GM12874 (cell line): ENCODE data around the gene PTCH1.

Experiments
- TF ChIP-seq, protein P1 (sequence below): IDR thresholded peaks from 2 replicates; pipeline ENCODE4 v1.5.1; 2011; ENCODE audit warnings: low read depth, mild to moderate bottlenecking, control low read depth, low read length, moderate library complexity; ENCODE audit not compliant: insufficient read depth

PTCH1 gene

DNA sequence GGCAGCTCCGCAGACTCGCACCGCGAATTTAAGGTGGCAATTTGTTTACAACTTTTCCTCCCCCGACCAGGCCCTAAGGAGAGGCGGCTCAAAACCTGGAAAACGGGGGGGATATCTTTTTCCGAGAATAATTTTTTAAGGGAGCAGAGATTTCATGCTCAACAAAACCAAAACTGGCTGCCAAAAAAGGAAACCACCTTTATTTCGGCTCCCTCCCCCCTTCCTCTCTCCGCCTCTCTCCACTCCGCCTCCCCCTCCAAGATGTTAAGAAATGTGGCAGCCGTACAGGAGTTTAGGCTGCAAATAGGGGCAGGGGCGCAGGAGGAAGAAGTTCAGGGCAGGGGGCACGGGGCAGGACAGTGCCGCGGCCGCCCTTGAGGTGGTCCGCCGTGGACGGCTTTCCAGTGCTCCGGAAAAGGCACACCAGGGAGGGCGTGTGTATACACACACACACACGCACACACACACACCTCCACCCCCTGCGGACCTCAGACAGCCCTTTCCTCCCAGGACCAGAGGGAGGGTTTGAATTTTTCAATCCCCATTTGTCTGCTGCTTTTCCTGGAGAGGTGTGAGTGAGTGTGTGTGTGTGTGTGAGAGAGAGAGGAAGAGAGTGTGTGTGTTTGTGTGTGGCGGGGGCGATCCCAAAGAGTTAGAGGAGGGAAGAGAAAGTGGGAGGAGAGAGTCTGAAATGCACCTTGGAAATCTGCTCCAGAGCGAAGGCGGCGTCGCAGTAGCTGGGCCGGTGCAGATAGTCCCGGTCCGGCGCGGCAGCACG, 9.1 kb downstream of the PTCH1 start:
- TF ChIP-seq, protein P1, sequence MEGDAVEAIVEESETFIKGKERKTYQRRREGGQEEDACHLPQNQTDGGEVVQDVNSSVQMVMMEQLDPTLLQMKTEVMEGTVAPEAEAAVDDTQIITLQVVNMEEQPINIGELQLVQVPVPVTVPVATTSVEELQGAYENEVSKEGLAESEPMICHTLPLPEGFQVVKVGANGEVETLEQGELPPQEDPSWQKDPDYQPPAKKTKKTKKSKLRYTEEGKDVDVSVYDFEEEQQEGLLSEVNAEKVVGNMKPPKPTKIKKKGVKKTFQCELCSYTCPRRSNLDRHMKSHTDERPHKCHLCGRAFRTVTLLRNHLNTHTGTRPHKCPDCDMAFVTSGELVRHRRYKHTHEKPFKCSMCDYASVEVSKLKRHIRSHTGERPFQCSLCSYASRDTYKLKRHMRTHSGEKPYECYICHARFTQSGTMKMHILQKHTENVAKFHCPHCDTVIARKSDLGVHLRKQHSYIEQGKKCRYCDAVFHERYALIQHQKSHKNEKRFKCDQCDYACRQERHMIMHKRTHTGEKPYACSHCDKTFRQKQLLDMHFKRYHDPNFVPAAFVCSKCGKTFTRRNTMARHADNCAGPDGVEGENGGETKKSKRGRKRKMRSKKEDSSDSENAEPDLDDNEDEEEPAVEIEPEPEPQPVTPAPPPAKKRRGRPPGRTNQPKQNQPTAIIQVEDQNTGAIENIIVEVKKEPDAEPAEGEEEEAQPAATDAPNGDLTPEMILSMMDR = no peak

DNA sequence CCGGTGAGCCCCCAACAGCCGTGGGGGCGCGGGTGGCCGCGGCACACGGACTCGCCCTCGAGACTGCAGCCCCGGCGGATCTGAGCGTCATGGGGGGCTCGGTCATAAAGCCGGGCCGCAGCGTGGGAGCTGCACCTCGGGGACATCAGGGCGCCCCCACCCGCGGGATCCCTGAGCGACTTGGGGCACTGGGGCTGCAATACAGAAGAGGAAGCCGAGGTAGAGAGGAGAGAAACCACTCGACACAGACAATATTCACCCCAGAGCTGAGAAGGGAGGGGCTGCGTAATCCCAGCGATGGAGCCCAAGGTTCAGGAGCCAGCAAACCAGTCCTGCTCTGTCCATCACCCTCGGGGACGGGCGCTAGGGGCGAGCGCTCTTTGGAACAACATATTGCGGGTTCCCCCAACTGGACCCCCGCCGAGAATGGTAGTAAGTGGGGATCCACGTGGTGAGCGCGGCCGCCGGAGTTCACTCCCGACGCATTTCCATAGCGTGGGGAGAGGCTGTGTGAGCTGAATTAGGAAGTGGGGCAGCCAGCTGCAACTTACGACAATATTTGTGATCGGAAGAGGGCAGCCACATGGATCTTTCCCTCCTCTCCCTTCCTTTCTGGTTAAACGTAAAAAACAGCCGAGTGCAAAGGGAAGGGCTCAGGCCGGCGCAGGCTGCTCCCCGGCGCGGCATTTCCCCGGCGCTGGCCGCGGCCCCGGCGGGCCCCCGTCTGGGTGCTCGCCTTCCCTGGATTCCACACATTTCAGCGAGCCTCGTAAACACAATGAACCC, 9.9 kb downstream of the PTCH1 start:
- TF ChIP-seq, protein P1 = no peak

DNA sequence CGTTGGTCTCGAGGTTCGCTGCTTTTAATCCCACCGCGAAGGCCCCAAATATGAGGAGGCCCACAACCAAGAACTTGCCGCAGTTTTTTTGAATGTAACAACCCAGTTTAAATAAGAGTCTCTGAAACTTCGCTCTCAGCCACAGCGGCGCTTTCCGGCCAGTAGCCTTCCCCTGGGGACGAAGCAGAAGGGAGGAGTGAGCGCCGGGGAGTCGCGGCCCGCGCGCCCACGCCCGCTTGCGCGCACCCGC, 10.4 kb downstream of the PTCH1 start:
- TF ChIP-seq, protein P1 = no peak

DNA sequence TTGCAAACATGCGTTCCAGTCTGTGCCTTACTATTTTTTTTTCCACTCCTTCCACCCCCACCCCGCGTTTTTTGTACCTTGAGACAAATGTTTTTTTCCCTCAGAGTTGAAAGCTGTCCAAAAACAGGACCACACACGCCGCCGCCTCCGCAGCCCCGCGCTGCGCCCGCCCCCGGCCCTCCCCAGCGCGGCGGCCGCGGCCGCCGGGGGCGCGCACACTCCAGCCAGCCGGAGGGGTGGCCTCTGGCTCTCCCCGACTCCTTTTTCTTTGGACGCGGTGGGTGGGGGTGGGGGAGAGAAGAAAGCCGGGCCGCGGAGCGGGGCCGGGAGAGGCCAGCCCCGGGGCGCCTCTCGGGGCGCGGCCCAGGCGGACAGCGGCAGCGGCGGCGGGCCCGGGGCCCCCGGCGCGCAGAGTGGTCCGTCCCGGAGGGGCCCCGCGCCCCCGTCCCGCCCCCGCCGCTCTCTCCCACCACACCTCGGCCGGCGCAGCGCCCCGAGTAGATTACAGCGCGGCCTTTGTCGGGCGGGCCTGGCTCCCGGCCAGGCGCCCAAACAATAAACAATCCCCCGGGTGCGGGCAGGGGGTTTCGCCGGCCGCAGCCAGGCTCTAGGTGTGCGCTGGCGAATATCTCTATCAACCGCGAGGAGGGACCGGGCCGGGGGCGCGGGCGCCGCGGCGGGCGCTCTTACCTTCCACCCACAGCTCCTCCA, 10.9 kb downstream of the PTCH1 start:
- TF ChIP-seq, protein P1 = no peak

DNA sequence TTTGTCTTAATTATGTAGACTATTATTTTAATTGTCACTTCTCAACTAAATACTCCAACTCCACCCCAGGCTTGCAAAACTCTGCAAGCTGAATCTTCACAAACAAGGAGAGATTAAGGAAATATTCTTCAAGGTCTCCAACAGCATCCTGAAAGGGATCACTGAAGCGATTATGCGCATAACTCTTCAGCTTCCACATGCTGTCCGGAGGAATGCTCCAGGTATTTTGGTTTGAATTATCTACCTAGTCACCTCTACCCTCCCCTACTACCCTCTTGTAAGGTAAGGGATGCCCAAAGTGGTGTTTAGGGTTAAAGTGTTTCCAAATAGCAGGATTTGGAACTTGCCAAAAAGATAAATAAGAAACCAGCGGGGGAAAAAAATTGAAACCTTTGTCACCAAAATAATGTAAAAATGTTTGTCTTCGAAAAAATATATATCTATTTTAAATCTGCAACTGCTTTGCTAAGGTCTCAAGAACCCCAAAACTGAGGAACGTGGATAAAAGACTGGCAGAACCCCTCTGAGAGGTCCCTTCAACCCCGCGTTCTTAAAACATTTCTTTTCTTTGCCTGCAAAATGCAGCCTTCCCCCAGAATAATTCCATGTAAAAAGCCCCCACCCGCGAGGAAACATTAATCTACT, 11.6 kb downstream of the PTCH1 start:
- TF ChIP-seq, protein P1 = no peak

DNA sequence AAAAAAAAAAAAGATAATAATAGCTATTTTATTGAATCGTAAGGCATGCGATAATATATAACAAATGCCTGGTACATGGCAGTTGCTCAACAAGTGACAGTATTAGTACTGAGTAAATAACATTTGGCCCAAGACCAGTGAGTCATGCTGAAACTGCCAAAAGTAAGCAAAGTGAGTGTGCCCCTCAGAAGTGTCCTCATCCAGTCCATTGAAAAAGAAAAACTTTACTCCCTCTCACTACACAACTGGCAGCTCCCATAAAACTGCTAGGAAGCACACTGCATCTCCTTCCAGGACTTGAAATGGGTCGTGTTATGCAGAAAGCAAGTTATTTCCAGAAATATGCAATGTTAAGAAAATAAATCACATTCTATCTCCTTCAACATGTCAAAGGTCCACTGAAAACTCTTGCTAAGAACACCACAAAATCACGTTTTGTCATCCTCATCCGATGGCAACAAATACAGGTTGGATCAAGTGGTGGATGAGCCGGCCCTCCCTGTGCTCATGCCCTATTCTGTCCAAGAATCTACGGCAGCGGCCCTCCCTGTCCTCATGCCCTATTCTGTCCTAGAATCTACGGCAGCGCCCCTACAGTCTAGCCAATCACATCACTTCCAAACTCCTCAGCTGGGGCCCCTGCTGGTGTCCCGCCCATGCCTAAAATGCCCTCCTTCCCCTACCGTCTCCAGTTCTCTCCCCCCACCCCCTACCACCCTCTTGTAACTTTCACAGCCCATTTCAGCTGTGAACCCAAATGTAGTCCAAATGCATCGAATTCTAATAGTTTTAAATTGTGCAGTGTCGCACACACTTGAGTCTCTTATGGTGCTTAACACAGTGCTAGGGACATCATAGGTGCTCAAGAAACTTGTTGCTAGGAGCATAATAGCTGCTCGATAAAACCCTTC, 12.5 kb downstream of the PTCH1 start:
- TF ChIP-seq, protein P1 = no peak
